Activated naive CD4-positive, alpha-beta T cell treated with Interleukin-2 at 50 U/mL for 16 hours (primary cell): ENCODE results near the gene SMCO1.
"Not testable (repeated sequence)": the region's sequence is repeated elsewhere in the genome, so short reads cannot be mapped to it uniquely, and the experiment has no call there.

Experiments used
- DNase-seq: peaks from one replicate; pipeline ENCODE4 v3.0.0-alpha.2; 2020

Gene SMCO1

GRCh38 chr3:196519718-196520082 is 4.6 kb upstream of the SMCO1 start:
- DNase-seq, result peak; percentile 24

GRCh38 chr3:196518966-196519717 is 4.0 kb upstream of the SMCO1 start:
- peak; percentile 68 for DNase-seq

- no peak for DNase-seq
Observed at GRCh38 chr3:196517919-196518318, 2.8 kb upstream of the SMCO1 start.

GRCh38 chr3:196517162-196517800 is 2.1 kb upstream of the SMCO1 start:
- DNase-seq, result no peak

- DNase-seq, result no peak
Observed at GRCh38 chr3:196514350-196514716, 813 bp downstream of the SMCO1 start.

- no peak for DNase-seq
Observed at GRCh38 chr3:196513697-196514349, 1.3 kb downstream of the SMCO1 start.

- DNase-seq, result peak; percentile 11
Observed at GRCh38 chr3:196511646-196512425, 3.3 kb downstream of the SMCO1 start.

GRCh38 chr3:196511108-196511507 is 4.0 kb downstream of the SMCO1 start:
- not testable (repeated sequence) for DNase-seq

- no peak for DNase-seq
Observed at GRCh38 chr3:196506687-196507086, 8.5 kb downstream of the SMCO1 start.

GRCh38 chr3:196504556-196504955 is 10.6 kb downstream of the SMCO1 start:
- DNase-seq, result no peak

- DNase-seq, result not testable (repeated sequence)
Observed at GRCh38 chr3:196504077-196504398, 11.1 kb downstream of the SMCO1 start.

- peak; percentile 91 for DNase-seq
Observed at GRCh38 chr3:196503196-196504076, 11.7 kb downstream of the SMCO1 start, which contains the start of gene RNF168. Gene RNF168 (minus strand): TSS chr3:196503768. CDS start chr3:196503173, 595 bp downstream.

GRCh38 chr3:196502775-196503195 is 12.4 kb downstream of the SMCO1 start:
- DNase-seq, result peak; percentile 58

GRCh38 chr3:196501316-196502044 is 13.7 kb downstream of the SMCO1 start:
- no peak for DNase-seq

- peak; percentile 53 for DNase-seq
Observed at GRCh38 chr3:196499807-196500524, 15.2 kb downstream of the SMCO1 start.

GRCh38 chr3:196499061-196499460 is 16.1 kb downstream of the SMCO1 start:
- no peak for DNase-seq

GRCh38 chr3:196498297-196498696 is 16.8 kb downstream of the SMCO1 start:
- no peak for DNase-seq

- DNase-seq, result no peak
Observed at GRCh38 chr3:196496183-196496582, 19.0 kb downstream of the SMCO1 start.

GRCh38 chr3:196493292-196493691 is 21.9 kb downstream of the SMCO1 start:
- no peak for DNase-seq

GRCh38 chr3:196492080-196492479 is 23.1 kb downstream of the SMCO1 start:
- DNase-seq, result no peak

GRCh38 chr3:196489747-196490146 is 25.4 kb downstream of the SMCO1 start:
- no peak for DNase-seq
